Kasumi-1 (cell line): ENCODE measurements around the gene ADCY5.
A peak's percentile ranks its signal among the peaks of the same experiment; 100 is the strongest.

Source experiments
- DNase-seq, 2 experiments: peaks; one replicate each; lab custom pipeline; 2025; lab: John Stamatoyannopoulos, UW

ADCY5 gene

GRCh38 chr3:123286308-123287023, 162.4 kb downstream of the ADCY5 start:
- peak; percentile 74 to 80 for DNase-seq

GRCh38 chr3:123285931-123286307, 163.0 kb downstream of the ADCY5 start:
- no peak for DNase-seq

DNA sequence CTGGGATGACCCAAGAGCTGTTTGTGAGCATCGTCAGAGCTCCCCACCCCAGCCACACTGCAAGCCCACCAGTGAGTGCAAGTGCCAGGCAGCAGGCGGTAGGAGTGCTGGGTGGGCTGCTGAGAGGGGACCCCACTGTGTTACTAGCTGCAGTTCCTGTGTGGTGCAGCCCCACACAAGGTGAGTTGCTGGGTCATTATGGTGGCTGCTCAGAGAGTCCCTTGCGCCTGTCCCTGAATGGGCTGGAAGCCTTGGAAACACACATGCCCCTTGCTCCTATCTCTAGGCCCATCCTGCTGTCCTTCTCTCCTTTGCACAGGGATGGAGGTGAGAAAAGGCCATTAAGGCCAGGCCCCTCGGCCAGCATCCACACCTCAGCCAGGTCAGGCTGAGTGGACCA, 163.4 kb downstream of the ADCY5 start:
- no peak for DNase-seq

DNA sequence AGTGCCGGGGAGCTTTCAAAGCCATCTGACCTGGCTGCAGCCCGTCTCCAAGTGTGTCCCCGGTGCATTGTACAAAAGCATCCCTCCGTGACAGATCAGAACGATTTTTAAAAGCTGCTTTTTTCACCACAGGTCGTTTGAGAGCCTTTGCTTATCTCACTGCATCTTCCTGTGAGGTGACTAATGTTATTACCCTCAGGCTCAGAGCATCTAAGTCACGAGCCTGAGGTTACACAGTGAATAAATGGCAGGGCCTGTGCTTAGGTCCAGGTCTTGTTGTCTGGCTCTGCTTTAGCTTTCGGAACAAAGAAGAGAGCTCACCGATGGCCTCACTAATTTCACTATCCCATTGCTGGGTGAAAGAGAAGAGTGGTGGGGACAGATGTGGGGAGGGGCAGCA, 163.8 kb downstream of the ADCY5 start:
- no peak for DNase-seq

GRCh38 chr3:123284399-123285010, 164.4 kb downstream of the ADCY5 start:
- no peak for DNase-seq

DNA sequence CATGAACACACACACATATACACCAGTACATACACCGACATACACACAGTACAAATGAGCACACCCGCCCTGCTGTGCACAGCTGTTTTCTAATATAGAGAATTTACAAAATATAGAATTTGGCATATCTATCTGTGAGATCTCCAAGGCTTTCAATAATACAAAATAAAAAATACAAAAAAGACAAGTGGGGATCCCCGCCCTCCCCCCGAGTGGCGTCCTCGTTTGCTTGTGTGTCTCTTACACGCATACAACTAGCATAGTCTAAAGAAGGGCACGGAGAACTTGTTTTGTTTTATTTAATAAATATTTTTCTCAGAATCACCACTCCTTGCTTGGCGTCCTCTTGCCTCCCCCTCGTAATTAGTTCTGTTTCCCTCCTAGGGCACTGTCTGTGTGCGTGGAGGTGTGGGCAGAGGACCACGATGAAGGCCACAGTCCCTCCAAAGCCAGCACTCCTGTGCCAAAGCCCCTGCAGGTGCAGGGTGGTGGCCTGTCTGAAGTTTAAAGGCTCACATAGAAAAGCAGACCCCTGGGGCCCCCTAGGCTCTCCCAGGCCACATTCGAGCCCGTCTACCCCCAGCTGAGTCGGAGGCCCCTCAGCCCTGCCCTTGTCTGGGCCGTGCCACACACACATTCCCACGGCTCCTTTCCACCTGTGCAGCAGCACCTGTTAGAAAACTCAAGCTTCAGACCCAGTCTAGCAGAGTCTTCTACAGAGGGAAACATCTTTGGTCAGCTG, 165.1 kb downstream of the ADCY5 start:
- DNase-seq = no peak

GRCh38 chr3:123283074-123283473, 165.8 kb downstream of the ADCY5 start:
- DNase-seq = no peak

GRCh38 chr3:123282461-123282860, 166.4 kb downstream of the ADCY5 start:
- DNase-seq = no peak

DNA sequence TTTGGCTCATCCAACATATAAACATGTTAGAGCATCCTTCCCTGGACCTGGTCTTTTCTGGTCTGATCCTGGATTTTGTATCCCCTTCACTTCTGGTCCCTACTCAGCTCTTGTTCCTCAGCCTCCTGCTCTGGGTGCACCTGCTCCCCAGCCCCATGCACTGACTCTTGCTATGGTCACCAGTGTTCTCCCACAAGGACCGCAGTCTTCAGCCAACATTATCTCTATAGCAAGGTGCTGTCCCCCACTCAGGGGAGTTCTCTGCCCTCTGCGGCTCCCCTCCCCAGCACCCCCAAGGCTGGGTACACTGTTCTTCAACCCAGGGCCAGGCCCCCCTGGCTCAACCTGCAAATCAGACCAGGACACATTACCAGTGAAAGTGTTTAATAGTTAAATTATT, 167.0 kb downstream of the ADCY5 start:
- no peak for DNase-seq

DNA sequence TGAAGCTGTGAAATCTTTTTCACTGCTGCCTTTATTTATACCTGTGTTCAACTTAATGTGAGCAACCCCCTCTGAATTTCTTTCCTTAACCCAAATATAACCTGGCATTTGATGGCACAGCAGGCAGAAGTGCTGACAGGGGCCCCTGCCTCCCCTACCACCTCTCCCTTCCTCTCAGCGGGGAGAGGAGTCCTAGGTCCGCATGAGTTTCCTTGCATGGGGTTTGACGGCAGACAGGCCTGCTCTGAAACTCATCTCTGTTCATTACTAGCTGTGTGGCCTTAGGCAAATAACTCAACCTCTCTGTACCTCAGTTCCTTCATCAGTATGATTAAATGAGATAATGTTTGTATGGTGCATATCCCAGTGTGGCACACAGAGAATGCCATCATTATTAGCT, 167.5 kb downstream of the ADCY5 start:
- DNase-seq = no peak

DNA sequence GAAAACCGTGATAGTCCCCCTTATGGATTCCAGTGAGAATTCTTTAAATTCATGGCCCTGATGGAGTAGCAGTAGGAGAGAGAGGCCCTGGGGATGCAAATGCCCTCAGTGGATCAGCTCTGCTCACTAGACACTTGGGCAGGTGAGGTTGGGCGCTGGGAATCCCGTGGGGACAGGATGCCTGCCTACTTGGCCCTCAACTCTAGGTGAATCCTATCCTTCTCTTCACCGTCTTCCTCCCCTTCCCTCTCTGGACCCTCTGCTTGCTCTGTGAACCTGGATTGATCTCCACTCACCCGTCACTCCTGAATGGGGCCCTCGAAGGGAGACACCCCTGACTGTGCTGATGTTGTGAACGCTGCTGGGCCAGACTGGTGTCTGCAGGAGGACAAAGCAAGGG, 169.8 kb downstream of the ADCY5 start:
- no peak for DNase-seq

DNA sequence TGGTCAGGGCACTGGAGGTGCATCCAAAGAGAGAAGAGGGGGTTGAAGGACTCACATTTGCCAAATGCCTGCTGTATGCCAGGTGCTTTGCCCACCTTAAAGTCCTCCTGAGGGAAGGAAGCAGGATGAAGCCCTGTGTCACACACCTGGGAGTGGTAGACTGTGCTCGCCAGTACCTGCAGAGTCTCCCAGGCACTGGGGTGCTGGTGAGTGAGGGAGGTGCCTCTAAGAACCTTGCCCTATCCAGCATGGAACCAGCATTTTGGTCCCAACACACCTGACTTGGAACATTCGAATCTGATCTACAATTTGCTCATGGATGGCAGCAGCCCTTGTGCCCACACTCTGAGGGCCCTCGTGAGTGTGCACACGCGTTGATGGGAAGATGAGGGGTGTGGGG, 170.4 kb downstream of the ADCY5 start:
- DNase-seq = no peak

- DNase-seq = no peak
These were observed 171.8 kb downstream of the ADCY5 start for GRCh38 chr3:123277106-123277505.

DNA sequence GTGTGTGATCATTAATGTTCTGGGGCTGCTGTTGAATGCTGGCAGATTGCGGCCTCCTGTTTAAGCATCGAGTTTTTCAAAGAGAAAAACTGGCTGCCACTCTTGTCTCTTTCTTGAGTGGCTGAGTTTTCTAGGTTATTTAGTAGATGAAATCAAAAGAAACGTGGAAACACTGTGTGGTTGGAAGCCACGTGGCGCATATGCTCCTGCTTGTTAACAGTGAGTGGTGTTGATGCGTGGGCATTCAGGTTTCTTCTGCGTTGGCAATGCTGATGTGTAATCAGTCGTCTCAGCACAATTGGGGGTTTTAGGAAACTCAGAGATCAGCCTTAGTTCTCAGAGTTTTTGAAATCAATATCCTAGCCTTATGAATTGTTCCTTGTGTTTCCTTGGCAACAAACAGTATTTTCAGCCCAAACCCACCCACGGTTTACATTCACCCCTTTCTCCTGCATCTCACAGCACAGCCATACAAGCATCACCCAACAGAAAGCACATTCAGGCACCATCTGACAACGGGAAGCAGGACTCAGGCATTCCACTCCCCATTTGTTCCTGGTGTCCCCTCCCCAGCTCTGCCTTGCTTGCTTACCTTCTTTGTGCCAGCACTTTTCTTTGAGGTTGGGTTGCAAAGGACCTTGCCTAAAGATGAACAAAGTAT, 172.4 kb downstream of the ADCY5 start:
- no peak for DNase-seq

- DNase-seq = no peak
These were observed 173.2 kb downstream of the ADCY5 start for GRCh38 chr3:123275691-123276090.

- DNase-seq = no peak
These were observed 176.3 kb downstream of the ADCY5 start for GRCh38 chr3:123272547-123272946.

DNA sequence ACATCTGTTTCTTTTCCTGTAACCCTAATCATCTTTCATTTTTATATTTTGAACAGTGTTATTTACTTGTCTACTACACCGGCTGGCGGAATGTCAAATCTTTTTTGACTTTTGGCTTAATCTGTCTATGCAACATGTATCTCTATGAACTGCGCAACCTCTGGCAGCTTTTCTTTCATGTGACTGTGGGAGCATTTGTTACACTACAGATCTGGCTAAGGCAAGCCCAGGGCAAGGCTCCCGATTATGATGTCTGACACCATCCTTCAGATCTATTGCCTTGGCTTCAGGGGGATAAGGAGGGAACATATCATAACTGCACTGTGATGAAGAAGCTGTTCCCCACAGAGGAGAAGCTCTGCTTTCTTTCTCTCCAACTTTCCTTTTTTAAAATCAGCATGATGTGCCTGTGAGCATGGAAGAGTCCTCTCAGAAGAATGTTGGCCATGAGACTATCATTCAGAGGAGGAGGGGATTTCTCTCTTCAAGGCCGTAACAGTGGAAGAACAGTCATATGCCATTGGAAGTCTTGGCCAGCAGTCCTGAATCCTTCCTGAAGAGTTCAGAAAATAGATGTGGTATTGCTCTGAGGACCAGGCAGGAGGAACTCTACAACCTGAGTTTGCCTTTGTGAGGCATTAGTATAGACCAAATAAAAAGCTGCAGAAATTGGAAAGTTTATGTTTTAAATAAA, 177.3 kb downstream of the ADCY5 start:
- no peak for DNase-seq

GRCh38 chr3:123270818-123271217, 178.1 kb downstream of the ADCY5 start:
- DNase-seq = no peak

GRCh38 chr3:123267821-123268220, 181.1 kb downstream of the ADCY5 start:
- no peak for DNase-seq

DNA sequence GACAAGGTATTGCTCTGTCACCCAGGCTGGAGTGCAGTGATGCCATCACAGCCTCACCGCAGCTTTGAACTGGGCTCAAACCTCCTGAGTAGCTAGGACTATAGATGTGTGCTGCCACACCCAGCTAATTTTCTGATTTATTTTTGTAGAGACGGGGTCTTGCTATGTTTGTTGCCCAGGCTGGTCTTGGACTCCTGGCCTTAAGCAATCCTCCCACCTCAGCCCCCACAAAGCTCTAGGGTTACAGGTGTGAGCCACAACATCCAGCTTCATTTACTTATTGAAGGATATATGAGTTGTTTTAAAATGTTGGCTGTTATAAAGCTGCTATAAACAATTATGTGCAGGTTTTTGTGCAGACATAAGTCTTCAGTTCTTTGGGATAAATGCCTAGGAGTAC, 184.9 kb downstream of the ADCY5 start:
- DNase-seq = no peak

GRCh38 chr3:123262868-123263267, 186.0 kb downstream of the ADCY5 start:
- no peak for DNase-seq

- no peak for DNase-seq
These were observed 186.7 kb downstream of the ADCY5 start for GRCh38 chr3:123262226-123262625.
